Bladder microvascular endothelial cell (primary cell): ENCODE measurements around the gene HMGCR. TPM values are rescaled to one million over a fixed set of nuclear protein-coding genes. Genes with fewer than 3 reads are reported as not detected.

ENCODE experiments used
- total RNA-seq: library from RNA; depleted of rRNA; stranded (reverse); fragments of >200 nt; gene quantifications from 2 replicates; pipeline ENCODE4 v1.2.3, GENCODE V29; 2014

The HMGCR gene
- total RNA-seq = 75.0 and 91.0 TPM in 2 replicates

DNA sequence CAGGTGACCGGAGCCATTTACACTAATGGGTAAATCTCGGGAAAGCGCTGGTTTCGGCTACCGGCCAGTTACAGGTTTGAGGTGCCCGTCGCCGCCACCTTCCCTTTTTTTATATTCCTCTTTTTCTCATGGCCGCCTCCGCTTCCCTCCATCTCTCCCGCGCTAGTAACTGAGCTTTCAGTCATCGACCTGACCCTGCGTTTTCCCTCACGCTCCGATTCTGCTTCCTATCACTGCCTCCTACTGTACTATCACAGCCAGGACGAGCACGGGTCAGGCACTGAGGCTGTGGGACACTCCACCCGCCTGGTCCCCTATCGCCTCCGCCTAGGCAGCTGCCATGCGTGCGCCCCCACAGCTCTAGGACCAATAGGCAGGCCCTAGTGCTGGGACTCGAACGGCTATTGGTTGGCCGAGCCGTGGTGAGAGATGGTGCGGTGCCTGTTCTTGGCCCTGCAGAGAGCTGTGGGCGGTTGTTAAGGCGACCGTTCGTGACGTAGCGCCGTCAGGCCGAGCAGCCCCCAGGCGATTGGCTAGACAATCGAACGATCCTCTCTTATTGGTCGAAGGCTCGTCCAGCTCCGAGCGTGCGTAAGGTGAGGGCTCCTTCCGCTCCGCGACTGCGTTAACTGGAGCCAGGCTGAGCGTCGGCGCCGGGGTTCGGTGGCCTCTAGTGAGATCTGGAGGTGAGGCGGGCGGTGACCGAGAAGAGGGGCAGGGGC lies at the start of gene HMGCR:
TSS of gene HMGCR (plus strand) at position 606 of the 722 bp plus-strand sequence. CDS start 5,386 bp downstream, outside the sequence.

Other genes with a start within 250 kb of the HMGCR start
- gene ANKRD31, start 100.3 kb upstream of the HMGCR start, total RNA-seq = under 0.01 TPM in 2 replicates
- gene CERT1, start 174.4 kb downstream of the HMGCR start, total RNA-seq = 22.2 and 57.1 TPM in 2 replicates
- gene POLK, start 174.7 kb downstream of the HMGCR start, total RNA-seq = 18.1 and 47.6 TPM in 2 replicates